NB4 (cell line): ENCODE measurements around the gene CTAG2.

Experiments
- CTCF ChIP-seq: IDR thresholded peaks from one replicate; pipeline ENCODE4 v1.5.1; 2012; ENCODE audit warnings: low read depth, low read length
- POLR2A ChIP-seq: IDR thresholded peaks from 2 replicates; pipeline ENCODE4 v1.6.1; 2011; ENCODE audit warnings: mild to moderate bottlenecking; ENCODE audit not compliant: insufficient read length; ENCODE audit errors: extremely low read depth
- TF ChIP-seq, protein P1 (sequence below): IDR thresholded peaks from 2 replicates; pipeline ENCODE4 v1.6.1; 2011; ENCODE audit warnings: low read depth, low read length

DNA sequence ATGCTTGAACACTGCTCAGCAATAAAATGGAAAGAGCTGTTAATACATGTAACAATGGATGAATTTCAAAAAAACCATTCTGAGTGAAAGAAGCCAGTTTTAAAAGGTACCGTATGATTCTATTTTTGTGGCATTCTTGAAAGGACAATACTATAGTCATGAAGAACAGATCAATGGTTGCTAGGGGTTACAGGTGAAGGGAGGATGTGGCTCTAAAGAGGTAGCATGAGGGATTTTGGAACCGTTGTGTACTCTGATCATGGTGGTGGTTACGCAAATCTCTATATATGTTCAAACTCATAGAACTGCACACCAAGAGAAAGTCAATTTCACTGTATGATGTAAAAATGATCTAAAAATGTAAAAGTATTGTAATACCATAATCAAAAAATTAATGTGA lies 40.0 kb upstream of the CTAG2 start:
- TF ChIP-seq CTCF, result no peak
- TF ChIP-seq POLR2A, result no peak
- TF ChIP-seq, protein P1, sequence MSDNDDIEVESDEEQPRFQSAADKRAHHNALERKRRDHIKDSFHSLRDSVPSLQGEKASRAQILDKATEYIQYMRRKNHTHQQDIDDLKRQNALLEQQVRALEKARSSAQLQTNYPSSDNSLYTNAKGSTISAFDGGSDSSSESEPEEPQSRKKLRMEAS, result no peak
